ENCODE results near the gene PPM1N. TPM values are rescaled to one million over a fixed set of nuclear protein-coding genes. Genes with fewer than 3 reads are reported as not detected.
A peak's percentile ranks its signal among the peaks of the same experiment; 100 is the strongest.

PPM1N gene
- total and polyA plus RNA-seq, 2 experiments from 2014 or later = 0.40 to 0.59 TPM

- Histone ChIP-seq H3K4me2 (no peak overlapping the region), H3K27ac (peak overlapping the region; percentile 71), H3K79me2 (peaks cover 56% of the 10 kb centered on the region), H3K4me3 (no peak overlapping the region), H3K27me3 (no peaks in the 10 kb centered on the region), H3K36me3 (replicated peaks; ENCODE audit: insufficient read depth, low read depth) (no peaks in the 10 kb centered on the region), H3K4me1 (ENCODE audit: insufficient read depth) (peaks cover 12% of the 10 kb centered on the region), H3K9me3 (ENCODE audit: low read depth) (no peaks in the 10 kb centered on the region), H3K9me2 (replicated peaks; ENCODE audit: insufficient read depth) (no peaks in the 10 kb centered on the region), H2AFZ (no peak overlapping the region), H4K20me1 (ENCODE audit: insufficient read depth, poor library complexity, severe bottlenecking) (peaks cover 23% of the 10 kb centered on the region)
- 90% methylated on average over 9 of the region's 9 CpGs for WGBS (ENCODE audit: low lambda C conversion rate, missing lambda C conversion rate)
- no peak for DNase-seq (ENCODE audit: low spot score)
- TF ChIP-seq EZH2phosphoT487 (IDR thresholded peaks at IDR 0.05; ENCODE audit: low read depth, severe bottlenecking, unreplicated experiment) = no peak
- TF ChIP-seq EZH2 (IDR thresholded peaks at IDR 0.05; ENCODE audit: borderline replicate concordance) = no peak
- TF ChIP-seq CTCF (IDR thresholded peaks at IDR 0.05; ENCODE audit: poor library complexity) = no peak
Observed at GRCh38 chr19:45515807-45516401, 17.7 kb downstream of the PPM1N start.

- no peaks in the 10 kb centered on the region for H3K9me3 ChIP-seq (ENCODE audit: low read depth)
- H3K36me3 ChIP-seq (replicated peaks; ENCODE audit: insufficient read depth, low read depth) = no peaks in the 10 kb centered on the region
- H3K9me2 ChIP-seq (replicated peaks; ENCODE audit: insufficient read depth) = no peaks in the 10 kb centered on the region
- no peaks in the 10 kb centered on the region for H3K27me3 ChIP-seq
- no peak for DNase-seq (ENCODE audit: low spot score)
- peaks cover 12% of the 10 kb centered on the region for H3K4me1 ChIP-seq (ENCODE audit: insufficient read depth)
- H3K79me2 ChIP-seq = peaks cover 43% of the 10 kb centered on the region
- H3K27ac ChIP-seq = no peak overlapping the region
- 69% methylated on average over 7 of the region's 7 CpGs for WGBS (ENCODE audit: low lambda C conversion rate, missing lambda C conversion rate)
- no peak for TF ChIP-seq EZH2 (IDR thresholded peaks at IDR 0.05; ENCODE audit: borderline replicate concordance)
- no peak for TF ChIP-seq EZH2phosphoT487 (IDR thresholded peaks at IDR 0.05; ENCODE audit: low read depth, severe bottlenecking, unreplicated experiment)
- no peak for TF ChIP-seq CTCF (IDR thresholded peaks at IDR 0.05; ENCODE audit: poor library complexity)
- H2AFZ ChIP-seq = no peak overlapping the region
- no peak overlapping the region for H3K4me2 ChIP-seq
- H3K4me3 ChIP-seq = no peak overlapping the region
- H4K20me1 ChIP-seq (ENCODE audit: insufficient read depth, poor library complexity, severe bottlenecking) = peaks cover 16% of the 10 kb centered on the region
Observed at GRCh38 chr19:45517238-45517637, 19.0 kb downstream of the PPM1N start.

GRCh38 chr19:45517641-45518468 lies 19.6 kb downstream of the PPM1N start:
- H3K36me3 ChIP-seq (replicated peaks; ENCODE audit: insufficient read depth, low read depth) = no peaks in the 10 kb centered on the region
- H2AFZ ChIP-seq = no peak overlapping the region
- H3K4me3 ChIP-seq = no peak overlapping the region
- no peak overlapping the region for H3K4me2 ChIP-seq
- 94% methylated on average over 46 of the region's 50 CpGs for WGBS (ENCODE audit: low lambda C conversion rate, missing lambda C conversion rate)
- peaks cover 16% of the 10 kb centered on the region for H4K20me1 ChIP-seq (ENCODE audit: insufficient read depth, poor library complexity, severe bottlenecking)
- no peaks in the 10 kb centered on the region for H3K27me3 ChIP-seq
- no peak for DNase-seq (ENCODE audit: low spot score)
- H3K9me3 ChIP-seq (ENCODE audit: low read depth) = no peaks in the 10 kb centered on the region
- H3K79me2 ChIP-seq = peaks cover 36% of the 10 kb centered on the region
- TF ChIP-seq EZH2 (IDR thresholded peaks at IDR 0.05; ENCODE audit: borderline replicate concordance) (no peak), EZH2phosphoT487 (IDR thresholded peaks at IDR 0.05; ENCODE audit: low read depth, severe bottlenecking, unreplicated experiment) (no peak), CTCF (IDR thresholded peaks at IDR 0.05; ENCODE audit: poor library complexity) (no peak)
- peak overlapping the region; percentile 12 for H3K27ac ChIP-seq
- H3K9me2 ChIP-seq (replicated peaks; ENCODE audit: insufficient read depth) = no peaks in the 10 kb centered on the region
- peaks cover 12% of the 10 kb centered on the region for H3K4me1 ChIP-seq (ENCODE audit: insufficient read depth)

Data from hepatocyte (in vitro differentiated cells).